ENCODE results near the gene GATD1.
"Not testable (repeated sequence)": the region's sequence is repeated elsewhere in the genome, so short reads cannot be mapped to it uniquely, and the experiment has no call there.

GATD1 gene

DNA sequence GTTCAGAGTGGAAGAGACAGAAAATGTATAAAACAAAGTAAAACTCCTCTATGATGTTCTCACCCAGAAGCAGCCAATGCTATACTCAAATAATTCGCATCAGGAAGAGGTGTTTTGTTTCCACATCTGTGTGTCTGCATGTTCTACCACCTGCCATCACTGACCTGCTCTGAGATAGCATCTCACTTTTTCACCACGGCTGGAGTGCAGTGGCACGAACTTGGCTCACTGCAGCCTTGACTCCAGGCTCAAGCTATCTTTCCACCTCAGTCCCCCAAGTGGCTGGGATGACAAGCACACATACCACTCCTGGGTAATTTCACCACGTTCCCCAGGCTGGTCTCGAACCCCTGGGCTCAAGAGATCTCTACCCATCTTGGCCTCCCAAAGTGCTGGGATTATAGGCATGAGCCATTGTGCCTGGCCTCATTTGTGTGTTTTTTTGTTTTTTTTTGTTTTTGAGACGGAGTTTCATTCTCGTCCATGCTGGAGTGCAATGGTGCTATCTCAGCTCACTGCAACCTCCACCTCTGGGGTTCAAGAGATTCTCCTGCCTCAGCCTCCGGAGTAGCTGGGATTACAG lies 15.7 kb downstream of the GATD1 start:
- DNase-seq, result no peak

- DNase-seq, result no peak
These were observed 17.1 kb downstream of the GATD1 start for GRCh38 chr11:760236-760635.

DNA sequence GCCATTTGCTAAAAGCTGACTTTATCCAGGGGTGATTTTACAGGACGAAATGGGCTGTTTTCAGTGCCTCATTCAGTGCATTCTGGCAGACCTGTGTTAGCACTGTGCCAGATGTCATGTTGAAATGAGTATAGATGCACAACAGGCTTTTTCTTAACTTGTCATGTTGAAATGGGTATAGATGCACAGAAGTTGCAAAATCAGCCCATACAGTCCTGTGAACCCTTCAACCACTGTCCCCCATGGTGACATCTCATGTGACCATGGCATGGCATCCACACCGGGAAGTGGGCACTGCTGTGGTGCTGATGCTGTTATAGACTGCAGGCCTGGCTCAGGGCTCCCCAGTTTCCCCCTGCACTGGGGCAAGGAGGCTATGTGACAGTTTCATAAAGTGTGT lies 27.6 kb downstream of the GATD1 start:
- DNase-seq, result no peak

DNA sequence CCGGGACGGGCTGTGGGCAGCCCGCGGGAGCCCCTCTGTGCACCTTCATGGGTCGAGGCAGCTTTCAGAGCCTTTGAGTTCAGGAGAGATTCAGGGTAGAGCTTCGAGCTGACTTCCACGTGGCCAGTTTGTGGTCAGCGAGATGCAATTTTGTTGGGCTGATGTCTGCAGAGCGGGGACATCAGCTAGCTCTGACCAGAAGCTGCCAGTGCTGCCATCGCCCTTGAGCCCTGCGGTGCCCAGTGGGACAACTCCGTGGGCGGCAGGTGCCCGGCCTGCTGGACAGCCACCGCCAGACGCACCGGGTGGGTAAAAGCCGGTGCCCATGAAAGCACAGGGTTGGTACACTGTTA lies 29.3 kb downstream of the GATD1 start:
- DNase-seq, result no peak

GRCh38 chr11:747158-748006 lies 29.9 kb downstream of the GATD1 start, which contains the start of gene TALDO1:
Gene TALDO1 (plus strand): TSS chr11:747464. CDS start chr11:747482, 18 bp downstream.
- peak; percentile 57 to 60 for DNase-seq

DNA sequence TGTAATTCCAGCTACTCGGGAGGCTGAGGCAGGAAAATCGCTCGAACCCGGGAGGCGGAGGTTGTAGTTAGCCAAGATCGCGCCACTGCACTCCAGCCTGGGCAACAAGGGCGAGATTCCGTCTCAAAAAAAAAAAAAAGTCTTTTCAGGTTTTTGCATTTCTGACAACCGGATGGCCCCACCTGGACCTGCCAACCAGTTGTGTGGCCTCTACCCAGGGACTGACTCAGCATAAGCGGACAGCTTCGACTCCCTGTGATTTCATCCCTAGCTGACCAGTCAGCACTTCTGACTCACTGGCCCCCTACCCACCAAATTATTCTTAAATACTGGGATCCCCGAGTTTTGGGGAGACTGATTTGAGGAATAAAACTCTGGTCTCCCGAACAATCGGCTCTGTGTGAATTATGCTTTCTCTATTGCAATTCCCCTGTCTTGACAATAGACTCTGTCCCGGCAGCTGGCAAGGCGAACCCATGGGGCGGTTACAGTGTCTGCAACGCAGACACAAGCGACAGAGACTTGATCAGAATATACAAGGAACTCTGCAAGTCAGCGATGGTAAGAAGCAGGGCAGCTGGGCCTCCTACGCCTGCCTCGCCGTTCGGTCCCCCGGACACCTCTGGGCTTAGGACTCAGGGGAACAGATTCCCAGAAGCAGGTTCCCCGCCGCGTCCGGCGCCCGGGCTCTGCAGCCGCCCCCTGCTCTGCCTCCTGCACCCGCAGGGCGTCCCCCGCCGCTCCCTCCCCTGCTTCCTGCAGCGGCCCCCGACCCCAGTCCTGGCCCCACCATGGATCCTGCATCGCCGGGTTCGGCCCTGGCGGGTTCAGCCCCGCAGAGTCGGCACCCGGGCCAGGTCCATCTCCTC lies 30.8 kb downstream of the GATD1 start:
- DNase-seq, result no peak

DNA sequence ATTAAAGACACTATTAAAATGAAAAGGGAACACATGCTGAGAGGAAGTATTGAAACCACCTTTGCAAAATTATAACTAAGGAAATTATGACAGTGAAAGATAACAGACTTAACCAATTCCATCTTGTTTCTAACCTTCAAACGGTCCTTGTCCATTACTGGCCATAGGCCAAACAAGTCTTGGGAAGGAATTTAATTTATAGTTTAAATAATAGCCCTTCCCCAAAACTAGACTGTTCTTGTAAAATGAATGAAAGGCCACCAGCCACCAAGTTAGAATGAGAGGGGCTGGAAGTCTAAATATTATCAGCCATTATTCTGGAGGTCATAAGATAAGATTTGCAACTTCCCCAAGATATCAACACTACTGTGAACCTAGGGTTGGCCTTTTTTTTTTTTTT lies 31.9 kb downstream of the GATD1 start:
- DNase-seq, result no peak

GRCh38 chr11:742571-743201 lies 34.6 kb downstream of the GATD1 start:
- no peak for DNase-seq

GRCh38 chr11:742156-742546 lies 35.1 kb downstream of the GATD1 start:
- no peak for DNase-seq

DNA sequence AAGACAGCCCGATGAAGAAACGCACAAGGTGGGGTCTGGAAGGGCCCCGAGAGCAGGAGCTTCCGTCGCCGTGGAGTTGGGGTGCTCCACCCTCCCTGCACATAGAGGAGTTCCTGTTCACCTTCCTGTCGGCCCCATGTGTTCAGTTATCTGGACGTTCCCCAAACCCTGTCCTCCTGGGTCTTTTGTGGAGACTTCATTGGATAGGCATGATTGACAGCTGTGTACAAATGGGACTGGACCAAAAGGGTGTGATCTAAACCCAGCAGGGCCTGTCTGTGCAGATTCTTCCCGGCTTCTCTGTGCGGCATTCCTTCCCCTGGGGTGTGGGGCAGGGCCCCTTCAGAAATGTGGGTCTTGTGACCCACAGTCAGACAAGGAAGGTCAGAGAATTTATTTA lies 39.4 kb downstream of the GATD1 start:
- DNase-seq, result not testable (repeated sequence)

DNA sequence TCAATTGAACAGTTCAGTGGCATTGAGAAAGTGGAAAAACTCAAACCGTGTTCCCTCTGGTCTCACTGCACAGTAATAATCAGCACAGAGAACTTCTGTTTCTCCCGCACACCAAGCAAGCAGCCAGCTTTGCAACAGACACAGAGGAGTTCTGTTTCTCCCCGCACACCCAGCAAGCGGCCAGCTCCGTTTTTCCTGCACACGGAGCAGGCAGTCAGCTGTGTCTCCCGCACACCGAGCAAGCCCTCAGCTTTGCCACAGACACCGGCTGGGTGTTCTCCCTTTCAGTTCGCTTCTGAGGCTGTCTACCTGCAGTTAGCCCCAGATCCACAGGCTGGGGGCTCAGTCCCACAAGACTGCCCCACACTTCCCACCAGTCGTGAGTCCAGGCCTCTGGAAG lies 39.9 kb downstream of the GATD1 start:
- DNase-seq, result no peak

GRCh38 chr11:734541-734940 lies 42.7 kb downstream of the GATD1 start:
- not testable (repeated sequence) for DNase-seq

DNA sequence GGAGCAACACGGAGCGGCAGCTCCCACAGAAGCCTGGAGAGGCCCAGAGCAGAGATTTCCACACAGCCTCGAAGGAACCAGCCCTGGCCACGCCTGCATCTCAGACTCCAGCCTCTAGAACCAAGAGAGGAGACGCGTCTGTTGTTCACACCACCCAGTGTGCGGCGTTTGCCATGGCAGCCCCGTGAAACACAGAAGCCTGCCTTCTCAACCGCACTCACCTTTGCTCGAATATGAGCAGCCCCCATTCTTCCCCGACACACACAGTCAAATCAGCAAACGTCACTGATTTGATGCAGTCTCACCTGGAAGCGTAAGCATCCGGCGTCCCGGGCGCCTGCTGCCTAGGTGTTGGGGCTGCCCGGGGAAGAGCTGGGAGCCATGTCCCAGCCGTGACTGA lies 44.2 kb downstream of the GATD1 start:
- DNase-seq, result no peak

GRCh38 chr11:729492-730074 lies 47.7 kb downstream of the GATD1 start:
- DNase-seq, result no peak

- DNase-seq, result no peak
These were observed 48.3 kb downstream of the GATD1 start for GRCh38 chr11:728901-729491.

DNA sequence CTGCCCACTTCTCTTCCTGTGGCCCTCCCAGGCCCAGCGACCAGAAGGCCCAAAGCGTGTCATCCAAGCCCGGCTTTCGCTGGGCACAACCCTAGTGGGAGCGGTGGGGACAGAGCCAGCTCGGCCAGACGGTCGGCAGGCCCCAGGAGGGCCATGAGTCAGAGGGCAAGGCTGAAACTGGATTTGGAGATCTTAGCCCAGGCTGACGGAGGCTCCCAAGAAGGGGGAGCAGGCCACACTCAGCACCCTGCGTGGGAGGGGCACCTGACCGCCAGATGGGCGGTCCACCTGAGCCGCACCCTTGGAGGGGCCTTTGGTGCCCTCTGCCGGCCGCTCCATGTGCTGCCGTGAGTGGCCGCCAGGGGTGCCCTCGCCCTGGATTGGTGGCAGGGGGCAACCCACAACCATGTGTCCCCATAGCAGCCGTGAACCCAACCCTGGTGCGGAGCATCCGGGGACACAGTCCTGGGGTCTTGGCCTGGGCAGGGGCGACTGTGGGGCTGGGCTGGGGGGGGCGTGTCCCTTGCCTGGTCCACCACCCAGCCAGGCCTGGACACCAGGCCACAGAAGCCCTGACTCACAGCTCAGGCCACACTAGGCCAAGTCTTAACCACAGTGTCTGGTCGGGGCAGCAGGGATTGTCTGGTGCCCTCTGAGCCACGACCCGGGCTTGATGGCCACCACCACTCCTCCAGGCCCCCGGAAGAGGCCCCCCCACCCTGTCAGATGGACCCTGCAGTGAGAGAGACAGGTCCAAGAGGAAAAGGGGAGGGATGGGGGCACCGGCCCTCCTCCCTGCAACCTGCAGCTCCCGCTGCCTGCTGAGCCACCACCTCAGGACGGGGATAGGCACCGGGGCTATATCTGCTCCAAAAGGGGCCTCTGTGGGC lies 49.2 kb downstream of the GATD1 start:
- DNase-seq, result peak; percentile 30 to 52

DNA sequence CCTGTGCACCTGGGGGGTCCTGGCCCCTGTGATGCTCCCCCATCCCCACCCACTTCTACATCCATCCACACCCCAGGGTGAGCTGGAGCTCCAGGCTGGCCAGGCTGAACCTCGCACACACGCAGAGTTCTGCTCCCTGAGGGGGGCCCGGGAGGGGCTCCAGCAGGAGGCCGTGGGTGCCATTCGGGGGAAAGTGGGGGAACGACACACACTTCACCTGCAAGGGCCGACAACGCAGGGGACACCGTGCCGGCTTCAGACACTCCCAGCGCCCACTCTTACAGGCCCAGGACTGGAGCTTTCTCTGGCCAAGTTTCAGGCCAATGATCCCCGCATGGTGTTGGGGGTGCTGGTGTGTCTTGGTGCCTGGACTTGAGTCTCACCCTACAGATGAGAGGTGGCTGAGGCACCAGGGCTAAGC lies 50.0 kb downstream of the GATD1 start:
- no peak for DNase-seq

GRCh38 chr11:726278-727220 lies 50.7 kb downstream of the GATD1 start:
- DNase-seq, result no peak

DNA sequence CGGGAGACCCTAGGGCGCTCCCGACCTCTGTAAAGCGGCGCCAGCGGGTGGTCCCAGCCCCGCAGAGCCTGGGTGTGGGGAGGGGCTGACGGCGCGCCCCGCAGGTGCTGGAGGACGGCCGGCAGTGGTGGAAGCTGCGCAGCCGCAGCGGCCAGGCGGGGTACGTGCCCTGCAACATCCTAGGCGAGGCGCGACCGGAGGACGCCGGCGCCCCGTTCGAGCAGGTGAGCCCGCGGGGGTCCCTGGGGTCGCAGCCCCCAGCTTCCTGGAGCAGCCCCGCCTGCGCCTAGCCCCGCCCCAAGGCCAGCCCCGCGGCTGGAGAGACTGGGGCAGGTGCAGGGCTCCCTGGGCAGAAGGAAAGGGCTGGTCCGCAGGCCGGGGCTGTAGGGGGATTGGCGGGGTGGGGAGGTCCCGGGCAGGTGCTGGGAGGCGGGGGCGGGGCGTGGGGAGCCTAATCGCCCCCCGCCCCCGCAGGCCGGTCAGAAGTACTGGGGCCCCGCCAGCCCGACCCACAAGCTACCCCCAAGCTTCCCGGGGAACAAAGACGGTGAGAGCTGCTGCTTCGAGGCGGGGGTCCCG lies 51.6 kb downstream of the GATD1 start:
- DNase-seq, result no peak
